Karpas-422 (cell line): ENCODE results near the gene NEMF. TPM values are rescaled to one million over a fixed set of nuclear protein-coding genes. Genes with fewer than 3 reads are reported as not detected.
"Not testable (repeated sequence)": the region's sequence is repeated elsewhere in the genome, so short reads cannot be mapped to it uniquely, and the experiment has no call there.

Experiments
- DNase-seq: peaks from one replicate; pipeline ENCODE4 v3.0.0-alpha.2; 2015
- H2AFZ ChIP-seq: fragments of 200-600 bp; sonication (generic); 2 replicates; pipeline ENCODE4 v1.6.1; 2014; ENCODE audit warnings: antibody characterized with exemption, low read length, mixed read lengths
- H3K27ac ChIP-seq: fragments of 200-600 bp; sonication (generic); 2 replicates; pipeline ENCODE4 v1.5.1; 2014; ENCODE audit warnings: mild to moderate bottlenecking, low read length, moderate library complexity
- H3K27me3 ChIP-seq: fragments of 200-600 bp; sonication (generic); 2 replicates; pipeline ENCODE4 v1.6.1; 2014; ENCODE audit warnings: low read length, mixed read lengths
- H3K36me3 ChIP-seq: fragments of 200-600 bp; sonication (generic); 2 replicates; pipeline ENCODE4 v1.6.1; 2014; ENCODE audit warnings: low read length, mixed read lengths; ENCODE audit not compliant: insufficient read depth
- H3K4me1 ChIP-seq: fragments of 200-600 bp; sonication (generic); 2 replicates; pipeline ENCODE4 v1.6.1; 2014; ENCODE audit warnings: mild to moderate bottlenecking, low read length, mixed read lengths
- H3K4me2 ChIP-seq: fragments of 200-600 bp; sonication (generic); 2 replicates; pipeline ENCODE4 v1.6.1; 2014; ENCODE audit warnings: low read length, low read depth, mild to moderate bottlenecking; ENCODE audit not compliant: poor library complexity, severe bottlenecking
- H3K4me3 ChIP-seq: fragments of 200-600 bp; sonication (generic); 2 replicates; pipeline ENCODE4 v1.5.1; 2014; ENCODE audit warnings: mild to moderate bottlenecking, antibody characterized with exemption, low read length, mixed read lengths
- H3K79me2 ChIP-seq: fragments of 200-600 bp; sonication (generic); 2 replicates; pipeline ENCODE4 v1.6.1; 2014; ENCODE audit warnings: mild to moderate bottlenecking, low read length, mixed read lengths
- H3K9ac ChIP-seq: fragments of 200-600 bp; sonication (generic); 2 replicates; pipeline ENCODE4 v1.6.0; 2014; ENCODE audit warnings: low read length
- H3K9me2 ChIP-seq: fragments of 200-600 bp; sonication (generic), shearing (Covaris generic); replicated peaks from 2 replicates; pipeline ENCODE4 v1.6.0; 2014; ENCODE audit warnings: mild to moderate bottlenecking, low read length, moderate library complexity; ENCODE audit not compliant: insufficient read depth
- H3K9me3 ChIP-seq: fragments of 300-700, 200-600 bp; sonication (generic); 2 replicates; pipeline ENCODE4 v1.6.1; 2014; ENCODE audit warnings: low read length, mixed read lengths
- H4K20me1 ChIP-seq: fragments of 200-600 bp; sonication (generic); 2 replicates; pipeline ENCODE4 v1.6.1; 2014; ENCODE audit warnings: mild to moderate bottlenecking, antibody characterized with exemption, low read length, low read depth; ENCODE audit not compliant: insufficient read depth
- total RNA-seq: library from RNA; depleted of rRNA; stranded (reverse); fragments of >200 nt; shearing (Covaris generic); gene quantifications from 2 replicates; pipeline ENCODE4 v1.2.3, GENCODE V29; 2014; ENCODE audit warnings: low replicate concordance

NEMF gene
- total RNA-seq, 1 experiment from 2014 or later, result 160 TPM

DNA sequence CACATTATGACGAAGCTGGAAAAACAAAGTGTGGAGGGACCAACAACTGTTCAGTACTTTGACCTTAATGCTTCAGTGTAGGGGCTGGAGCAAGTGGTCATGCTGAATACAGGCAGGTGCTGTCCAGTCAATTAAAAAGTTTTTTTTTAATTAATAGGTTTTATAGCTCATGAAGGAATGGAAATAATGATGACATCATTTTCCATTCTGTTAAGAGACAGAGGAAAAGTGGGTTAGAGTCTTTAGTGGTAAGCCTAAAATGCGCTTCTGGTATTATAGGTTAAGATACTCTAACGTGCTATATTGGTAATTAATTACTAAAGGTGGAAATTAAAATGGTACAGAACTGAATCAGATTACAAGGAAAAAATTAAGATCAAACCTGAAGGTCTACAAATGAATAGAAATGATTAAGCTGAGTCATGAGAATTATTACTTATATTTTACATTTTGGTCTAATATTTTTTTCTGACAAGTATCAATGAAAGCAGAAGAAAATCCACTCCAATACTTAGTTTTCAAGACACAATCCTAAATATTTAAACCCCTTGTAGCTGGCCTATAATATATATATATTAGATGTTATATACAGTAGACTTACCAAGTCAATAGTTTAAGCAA is 69.1 kb downstream of the NEMF start:
- DNase-seq, result no peak
- no peaks in the 10 kb centered on the region for H3K9me2 ChIP-seq
- H3K36me3 ChIP-seq, result peaks cover 83% of the 10 kb centered on the region
- H2AFZ ChIP-seq, result no peak overlapping the region
- H3K27ac ChIP-seq, result no peak overlapping the region
- H3K27me3 ChIP-seq, result no peaks in the 10 kb centered on the region
- no peaks in the 10 kb centered on the region for H3K9me3 ChIP-seq
- peaks cover 4% of the 10 kb centered on the region; the same call in 1 of the 2 replicates for H3K79me2 ChIP-seq
- no peaks in the 10 kb centered on the region for H4K20me1 ChIP-seq
- no peaks in the 10 kb centered on the region for H3K4me1 ChIP-seq
- H3K4me3 ChIP-seq, result no peak overlapping the region
- H3K9ac ChIP-seq, result no peak overlapping the region
- H3K4me2 ChIP-seq, result no peak overlapping the region

DNA sequence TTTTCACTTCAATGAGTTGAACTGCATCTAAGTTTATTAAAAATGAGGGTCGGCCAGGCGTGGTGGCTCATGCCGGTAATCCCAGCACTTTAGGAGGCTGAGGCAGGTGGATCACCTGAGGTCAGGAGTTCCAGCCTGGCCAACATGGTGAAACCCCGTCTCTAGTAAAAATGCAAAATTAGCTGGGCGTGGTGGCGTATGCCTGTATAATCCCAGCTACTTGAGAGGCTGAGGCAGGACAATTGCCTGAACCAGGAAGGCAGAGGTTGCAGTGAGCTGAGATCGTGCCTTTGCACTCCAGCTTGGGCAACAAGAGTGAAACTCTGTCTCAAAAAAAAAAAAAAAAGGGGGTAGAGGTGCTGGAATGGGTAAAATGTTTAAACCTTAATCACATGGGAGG is 71.5 kb downstream of the NEMF start:
- not testable (repeated sequence) for H3K4me3 ChIP-seq, H4K20me1 ChIP-seq, DNase-seq, H3K9me2 ChIP-seq, H3K27ac ChIP-seq, H3K79me2 ChIP-seq, H3K4me1 ChIP-seq, H3K27me3 ChIP-seq, H3K9me3 ChIP-seq, H2AFZ ChIP-seq, H3K9ac ChIP-seq, H3K4me2 ChIP-seq
- peaks cover 81% of the 10 kb centered on the region for H3K36me3 ChIP-seq

DNA sequence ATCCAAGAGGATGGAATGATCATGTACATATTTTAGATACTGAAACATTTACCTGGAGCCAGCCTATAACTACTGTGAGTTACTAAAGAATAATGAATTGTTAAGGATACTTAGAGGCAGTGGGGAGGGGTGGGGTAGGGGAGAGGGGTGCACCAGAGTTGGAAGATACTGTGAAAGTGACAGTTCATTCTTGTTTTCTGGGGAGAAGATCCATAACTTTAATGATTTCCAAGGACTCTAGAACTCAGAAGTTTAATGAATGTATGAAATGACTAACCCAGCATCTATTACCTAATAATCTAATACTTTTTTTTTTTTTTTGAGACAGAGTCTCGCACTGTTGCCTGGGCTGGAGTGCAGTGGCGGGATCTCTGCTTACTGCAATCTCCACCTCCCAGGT is 74.2 kb downstream of the NEMF start:
- H3K4me1 ChIP-seq, result no peaks in the 10 kb centered on the region
- H3K79me2 ChIP-seq, result peaks cover 6% of the 10 kb centered on the region; the same call in 1 of the 2 replicates
- no peak for DNase-seq
- no peaks in the 10 kb centered on the region for H4K20me1 ChIP-seq
- H3K9me3 ChIP-seq, result no peaks in the 10 kb centered on the region
- no peak overlapping the region for H3K4me2 ChIP-seq
- H3K9me2 ChIP-seq, result no peaks in the 10 kb centered on the region
- H3K9ac ChIP-seq, result no peak overlapping the region
- no peak overlapping the region for H2AFZ ChIP-seq
- H3K27ac ChIP-seq, result no peak overlapping the region
- no peak overlapping the region for H3K4me3 ChIP-seq
- no peaks in the 10 kb centered on the region for H3K27me3 ChIP-seq
- peaks cover 66% of the 10 kb centered on the region for H3K36me3 ChIP-seq

DNA sequence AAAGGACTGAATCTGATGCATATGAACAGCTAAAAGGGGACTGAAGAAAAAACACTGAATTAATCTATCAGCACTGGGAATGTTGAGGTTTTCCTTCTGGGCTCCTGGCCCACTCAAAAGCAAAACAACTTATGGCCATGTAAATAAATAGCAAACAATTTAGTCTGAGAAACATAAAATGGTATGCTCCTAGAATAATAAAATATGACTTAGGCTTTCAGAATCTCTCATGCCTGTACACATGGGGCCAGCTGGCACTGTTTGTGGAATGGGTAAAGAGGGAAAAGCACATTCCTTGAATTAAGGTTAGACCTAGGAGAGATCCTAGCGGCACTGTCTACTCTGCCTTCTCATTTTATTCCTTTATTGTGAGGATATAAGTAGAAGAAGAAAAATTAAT is 78.5 kb downstream of the NEMF start:
- peaks cover 38% of the 10 kb centered on the region for H3K4me1 ChIP-seq
- DNase-seq, result no peak
- H3K79me2 ChIP-seq, result peaks cover 34% of the 10 kb centered on the region
- no peak overlapping the region for H2AFZ ChIP-seq
- no peaks in the 10 kb centered on the region; the same call in 1 of the 2 replicates for H4K20me1 ChIP-seq
- no peak overlapping the region for H3K4me3 ChIP-seq
- no peak overlapping the region for H3K4me2 ChIP-seq
- H3K9me2 ChIP-seq, result no peaks in the 10 kb centered on the region
- H3K36me3 ChIP-seq, result peaks cover 37% of the 10 kb centered on the region
- H3K9ac ChIP-seq, result no peak overlapping the region
- H3K27me3 ChIP-seq, result no peaks in the 10 kb centered on the region
- H3K9me3 ChIP-seq, result no peaks in the 10 kb centered on the region
- H3K27ac ChIP-seq, result no peak overlapping the region

DNA sequence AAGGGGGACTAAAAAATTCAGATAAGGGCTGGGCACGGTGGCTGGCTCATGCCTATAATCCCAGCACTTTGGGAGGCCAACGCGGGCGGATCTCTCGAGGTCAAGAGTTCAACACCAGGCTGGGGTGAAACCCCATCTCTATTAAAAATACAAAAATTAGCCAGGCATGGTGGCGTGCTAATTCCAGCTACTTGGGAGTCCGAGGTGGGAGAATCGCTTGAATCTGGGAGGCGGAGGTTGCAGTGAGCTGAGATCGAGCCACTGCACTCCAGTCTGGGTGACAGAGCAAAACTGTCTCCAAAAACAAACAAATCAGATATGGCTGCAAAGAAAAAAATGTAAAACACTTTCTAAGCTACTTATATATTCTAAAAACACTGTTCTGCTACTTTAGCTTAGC is 80.9 kb downstream of the NEMF start:
- peak overlapping the region; percentile 74 for H3K4me2 ChIP-seq
- peaks cover 52% of the 10 kb centered on the region for H3K4me1 ChIP-seq

DNA sequence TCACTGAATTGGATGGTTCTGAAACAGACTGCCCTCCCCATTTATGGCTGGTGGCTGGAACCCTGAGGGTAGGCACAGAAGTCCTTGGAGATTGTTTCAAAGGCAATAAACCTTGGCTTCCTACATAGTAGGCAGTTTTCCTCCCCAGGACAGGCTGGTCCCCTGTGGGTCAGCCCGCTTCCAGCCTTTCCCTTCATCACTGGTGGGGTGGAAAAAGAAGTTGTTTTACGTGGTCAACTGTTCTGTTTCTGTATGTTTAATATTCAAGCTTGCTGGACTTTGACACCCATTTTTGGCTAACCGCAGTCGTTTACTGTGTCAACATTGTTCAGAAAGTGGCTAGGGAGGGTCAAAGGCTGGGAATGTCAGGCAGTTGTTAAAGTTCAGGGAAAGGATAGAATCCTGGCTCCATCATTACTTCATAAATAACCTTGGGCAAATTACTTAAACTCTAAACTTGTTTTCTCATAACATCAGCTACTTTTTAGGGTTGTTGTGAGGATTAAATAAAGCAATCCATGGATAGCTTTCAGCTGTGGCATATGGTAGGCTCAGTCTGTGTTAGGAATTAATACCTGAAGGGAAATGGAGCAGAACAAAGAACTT is 82.3 kb downstream of the NEMF start:
- peak overlapping the region; percentile 74 for H3K4me2 ChIP-seq
- H2AFZ ChIP-seq, result no peak overlapping the region
- peak overlapping the region; percentile 88 for H3K9ac ChIP-seq
- H3K27me3 ChIP-seq, result no peaks in the 10 kb centered on the region
- no peak for DNase-seq
- peaks cover 12% of the 10 kb centered on the region for H3K36me3 ChIP-seq
- H3K4me3 ChIP-seq, result peak overlapping the region; percentile 89
- peaks cover 52% of the 10 kb centered on the region for H3K4me1 ChIP-seq
- no peaks in the 10 kb centered on the region for H3K9me3 ChIP-seq
- no peaks in the 10 kb centered on the region; the same call in 1 of the 2 replicates for H4K20me1 ChIP-seq
- peak overlapping the region; percentile 91 for H3K27ac ChIP-seq
- H3K79me2 ChIP-seq, result peaks cover 45% of the 10 kb centered on the region
- no peaks in the 10 kb centered on the region for H3K9me2 ChIP-seq

More for the DNA sequence above, 80.9 kb downstream of the NEMF start:
- not testable (repeated sequence) for H3K9me2 ChIP-seq, H3K27me3 ChIP-seq, H4K20me1 ChIP-seq, H2AFZ ChIP-seq, H3K9ac ChIP-seq, H3K9me3 ChIP-seq, DNase-seq
- Histone ChIP-seq H3K36me3 (peaks cover 21% of the 10 kb centered on the region), H3K79me2 (peaks cover 45% of the 10 kb centered on the region), H3K27ac (peak overlapping the region; percentile 91), H3K4me3 (0 out of 2 replicates have a peak overlapping the region, but pooled peaks have one; percentile 13)

GRCh38 chr14:49769581-49770211 is 82.9 kb downstream of the NEMF start:
- H3K4me1 ChIP-seq, result peaks cover 55% of the 10 kb centered on the region
- peaks cover 8% of the 10 kb centered on the region; the same call in 1 of the 2 replicates for H3K36me3 ChIP-seq
- peak overlapping the region; percentile 89 for H3K4me3 ChIP-seq
- no peaks in the 10 kb centered on the region; the same call in 1 of the 2 replicates for H4K20me1 ChIP-seq
- peak overlapping the region; percentile 91 for H3K27ac ChIP-seq
- peaks cover 45% of the 10 kb centered on the region for H3K79me2 ChIP-seq
- H3K9me2 ChIP-seq, result no peaks in the 10 kb centered on the region
- H3K9me3 ChIP-seq, result no peaks in the 10 kb centered on the region
- peak overlapping the region; percentile 74 for H3K4me2 ChIP-seq
- H3K27me3 ChIP-seq, result no peaks in the 10 kb centered on the region
- peak; percentile 82 for DNase-seq
- H3K9ac ChIP-seq, result peak overlapping the region; percentile 88
- no peak overlapping the region for H2AFZ ChIP-seq

DNA sequence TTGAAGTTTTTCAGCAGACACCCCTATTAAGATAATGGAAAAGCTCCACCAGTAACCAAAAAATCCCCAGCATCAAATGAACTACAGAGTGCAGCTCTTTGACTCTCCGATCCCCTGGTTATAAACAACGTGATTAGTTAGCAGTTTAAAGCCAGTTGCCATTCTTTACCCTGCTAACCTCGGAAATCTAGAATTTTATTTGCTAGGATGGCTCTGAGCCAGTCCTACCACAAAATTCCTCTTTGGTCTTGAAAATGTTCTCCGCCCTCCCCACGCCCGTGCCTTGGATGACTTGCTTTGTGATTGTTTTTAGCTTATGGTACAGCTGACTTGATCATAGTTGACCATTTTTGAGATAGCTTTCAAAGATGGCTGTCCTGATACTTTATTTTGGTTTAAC is 83.4 kb downstream of the NEMF start:
- Histone ChIP-seq H3K4me1 (peaks cover 57% of the 10 kb centered on the region), H3K4me2 (peak overlapping the region; percentile 74), H3K27ac (peak overlapping the region; percentile 91), H3K4me3 (peak overlapping the region; percentile 89), H3K9me3 (no peaks in the 10 kb centered on the region), H2AFZ (no peak overlapping the region), H3K9ac (peak overlapping the region; percentile 88), H4K20me1 (no peaks in the 10 kb centered on the region; the same call in 1 of the 2 replicates), H3K36me3 (peaks cover 8% of the 10 kb centered on the region; the same call in 1 of the 2 replicates), H3K79me2 (peaks cover 45% of the 10 kb centered on the region), H3K27me3 (no peaks in the 10 kb centered on the region), H3K9me2 (no peaks in the 10 kb centered on the region)
- DNase-seq, result peak; percentile 57
